GM21367 (cell line): ENCODE results near the gene GAL3ST1.
"Not testable (repeated sequence)": the region's sequence is repeated elsewhere in the genome, so short reads cannot be mapped to it uniquely, and the experiment has no call there.

Experiments
- ATAC-seq: cut with Tn5 transposase; IDR thresholded peaks from one replicate; pipeline ENCODE4 v1.9.1; 2021; ENCODE audit not compliant: unreplicated experiment

Gene GAL3ST1

GRCh38 chr22:30565341-30565740 is 9.1 kb downstream of the GAL3ST1 start:
- ATAC-seq = no peak

GRCh38 chr22:30564761-30565119 is 9.7 kb downstream of the GAL3ST1 start:
- ATAC-seq = no peak

- no peak for ATAC-seq
Measured at GRCh38 chr22:30564045-30564760, 10.3 kb downstream of the GAL3ST1 start.

GRCh38 chr22:30562366-30562765 is 12.1 kb downstream of the GAL3ST1 start:
- no peak for ATAC-seq

- ATAC-seq = no peak
Measured at GRCh38 chr22:30561402-30562189, 12.9 kb downstream of the GAL3ST1 start.

- not testable (repeated sequence) for ATAC-seq
Measured at GRCh38 chr22:30560643-30561202, 13.7 kb downstream of the GAL3ST1 start.

GRCh38 chr22:30559889-30560288 is 14.6 kb downstream of the GAL3ST1 start:
- no peak for ATAC-seq

GRCh38 chr22:30557243-30557642 is 17.2 kb downstream of the GAL3ST1 start:
- ATAC-seq = no peak

GRCh38 chr22:30556388-30556787 is 18.1 kb downstream of the GAL3ST1 start:
- no peak for ATAC-seq

GRCh38 chr22:30555282-30556210 is 18.9 kb downstream of the GAL3ST1 start:
- ATAC-seq = no peak

GRCh38 chr22:30553971-30554370 is 20.5 kb downstream of the GAL3ST1 start:
- ATAC-seq = no peak

GRCh38 chr22:30552719-30553118 is 21.7 kb downstream of the GAL3ST1 start:
- no peak for ATAC-seq

- ATAC-seq = not testable (repeated sequence)
Measured at GRCh38 chr22:30551813-30552212, 22.7 kb downstream of the GAL3ST1 start.

- ATAC-seq = no peak
Measured at GRCh38 chr22:30547188-30547587, 27.3 kb downstream of the GAL3ST1 start.

- no peak for ATAC-seq
Measured at GRCh38 chr22:30546616-30547015, 27.8 kb downstream of the GAL3ST1 start, which contains the start of gene SEC14L6. TSS of gene SEC14L6 (minus strand) at chr22:30546741. CDS start at chr22:30546682, 59 bp downstream.

GRCh38 chr22:30542811-30543188 is 31.7 kb downstream of the GAL3ST1 start:
- no peak for ATAC-seq

- ATAC-seq = no peak
Measured at GRCh38 chr22:30541961-30542810, 32.3 kb downstream of the GAL3ST1 start.

GRCh38 chr22:30541511-30541910 is 33.0 kb downstream of the GAL3ST1 start:
- ATAC-seq = not testable (repeated sequence)

GRCh38 chr22:30539368-30539767 is 35.1 kb downstream of the GAL3ST1 start:
- no peak for ATAC-seq

- no peak for ATAC-seq
Measured at GRCh38 chr22:30538280-30538679, 36.2 kb downstream of the GAL3ST1 start.
